ENCODE measurements around the gene C9orf152. TPM values are rescaled to one million over a fixed set of nuclear protein-coding genes. Genes with fewer than 3 reads are reported as not detected.

C9orf152 gene
- total RNA-seq, 6 experiments from 2014 or later, result not detected

DNA sequence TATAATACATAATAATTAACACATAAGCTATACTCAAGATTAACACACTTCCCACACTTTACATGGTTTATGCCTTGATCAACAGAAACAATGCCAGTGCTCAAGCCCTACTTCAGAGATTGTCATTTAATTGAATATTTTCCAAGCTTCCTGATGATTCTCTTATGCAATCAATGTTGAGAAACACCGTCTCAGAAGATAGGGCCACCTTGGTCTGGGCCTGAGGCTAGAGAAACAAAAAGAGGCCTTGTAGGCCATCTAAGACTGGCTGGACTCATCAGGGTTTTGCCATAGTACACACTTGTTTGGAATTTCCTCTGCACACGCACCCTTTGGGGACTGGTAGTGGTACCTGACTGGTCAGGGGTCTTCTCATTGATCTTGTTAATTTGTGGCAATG lies 16.3 kb downstream of the C9orf152 start:
- TF ChIP-seq, protein P1, sequence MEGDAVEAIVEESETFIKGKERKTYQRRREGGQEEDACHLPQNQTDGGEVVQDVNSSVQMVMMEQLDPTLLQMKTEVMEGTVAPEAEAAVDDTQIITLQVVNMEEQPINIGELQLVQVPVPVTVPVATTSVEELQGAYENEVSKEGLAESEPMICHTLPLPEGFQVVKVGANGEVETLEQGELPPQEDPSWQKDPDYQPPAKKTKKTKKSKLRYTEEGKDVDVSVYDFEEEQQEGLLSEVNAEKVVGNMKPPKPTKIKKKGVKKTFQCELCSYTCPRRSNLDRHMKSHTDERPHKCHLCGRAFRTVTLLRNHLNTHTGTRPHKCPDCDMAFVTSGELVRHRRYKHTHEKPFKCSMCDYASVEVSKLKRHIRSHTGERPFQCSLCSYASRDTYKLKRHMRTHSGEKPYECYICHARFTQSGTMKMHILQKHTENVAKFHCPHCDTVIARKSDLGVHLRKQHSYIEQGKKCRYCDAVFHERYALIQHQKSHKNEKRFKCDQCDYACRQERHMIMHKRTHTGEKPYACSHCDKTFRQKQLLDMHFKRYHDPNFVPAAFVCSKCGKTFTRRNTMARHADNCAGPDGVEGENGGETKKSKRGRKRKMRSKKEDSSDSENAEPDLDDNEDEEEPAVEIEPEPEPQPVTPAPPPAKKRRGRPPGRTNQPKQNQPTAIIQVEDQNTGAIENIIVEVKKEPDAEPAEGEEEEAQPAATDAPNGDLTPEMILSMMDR (IDR thresholded peaks at IDR 0.05), result no peak
- H3K4me3 Mint-ChIP-seq, result no peak overlapping the region
- H3K27ac Mint-ChIP-seq, result no peak overlapping the region
- H3K9me3 Mint-ChIP-seq, result no peaks in the 10 kb centered on the region
- no peaks in the 10 kb centered on the region; the same call in 1 of the 2 replicates for H3K27me3 Mint-ChIP-seq (ENCODE audit: insufficient read depth)
- no peak for DNase-seq
- H3K36me3 Mint-ChIP-seq (ENCODE audit: low read depth), result no peaks in the 10 kb centered on the region
- H3K4me1 Mint-ChIP-seq (ENCODE audit: low read depth), result peaks cover 20% of the 10 kb centered on the region

DNA sequence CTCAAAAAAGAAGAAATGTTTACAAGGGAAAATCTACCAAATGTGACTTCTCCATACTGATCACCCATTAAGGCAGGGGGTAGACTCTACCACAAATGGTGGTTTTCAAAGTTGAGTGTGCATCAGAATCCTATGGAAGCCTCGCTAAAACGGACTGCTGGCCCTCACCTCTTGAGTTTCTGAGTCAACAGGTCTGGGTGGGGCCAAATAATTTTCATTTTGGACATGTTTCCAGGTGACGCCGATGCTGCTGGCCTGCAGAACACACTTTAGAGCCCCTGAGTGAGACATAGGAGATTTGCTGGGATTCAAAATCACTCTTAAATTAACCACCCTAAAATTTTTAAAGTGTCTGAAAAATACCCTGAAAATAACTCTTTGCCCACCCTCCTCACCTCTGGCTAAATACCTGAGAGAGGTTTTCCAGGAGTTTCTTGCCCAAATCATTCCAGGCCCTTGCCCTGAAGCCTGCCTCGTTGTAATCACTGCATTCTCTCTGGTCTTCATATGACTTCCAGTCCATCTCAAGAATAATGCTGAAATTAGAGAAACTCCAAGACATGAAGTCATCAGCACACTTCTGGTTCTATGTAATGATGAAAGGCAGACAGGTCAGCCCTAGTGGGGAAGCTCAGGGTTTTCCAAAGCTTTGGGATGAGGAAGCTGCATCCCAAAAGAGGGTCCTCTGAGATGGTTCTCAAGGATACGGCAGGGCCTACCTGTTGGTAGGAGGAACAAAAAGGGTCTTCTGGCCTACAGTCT lies 18.2 kb downstream of the C9orf152 start:
- H3K36me3 Mint-ChIP-seq (ENCODE audit: low read depth), result no peaks in the 10 kb centered on the region
- peaks cover 3% of the 10 kb centered on the region for H3K27me3 Mint-ChIP-seq (ENCODE audit: insufficient read depth)

DNA sequence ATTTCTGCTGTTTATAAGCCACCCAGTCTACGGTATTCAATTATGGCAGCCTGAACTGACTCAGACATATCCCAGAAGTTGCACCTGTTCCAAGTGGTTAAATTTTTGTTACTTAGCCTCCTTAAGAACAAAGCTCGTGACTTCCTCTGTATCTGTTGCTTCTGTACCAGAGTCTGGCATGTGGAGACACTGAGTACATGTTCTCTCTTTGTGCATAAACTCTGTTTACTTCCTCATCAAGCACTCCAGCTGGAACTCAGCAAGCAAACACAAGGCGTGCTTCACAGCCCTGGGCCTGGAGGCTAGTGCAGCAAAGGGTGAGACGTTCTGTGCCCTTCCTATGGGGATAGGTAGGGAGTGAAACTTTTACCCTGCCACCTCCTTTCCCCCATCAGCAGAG lies 19.0 kb downstream of the C9orf152 start:
- H3K4me1 Mint-ChIP-seq (ENCODE audit: low read depth), result peaks cover 15% of the 10 kb centered on the region
- H3K4me3 Mint-ChIP-seq, result no peak overlapping the region
- DNase-seq, result no peak
- H3K9me3 Mint-ChIP-seq, result no peaks in the 10 kb centered on the region
- no peaks in the 10 kb centered on the region for H3K36me3 Mint-ChIP-seq (ENCODE audit: low read depth)
- peaks cover 3% of the 10 kb centered on the region for H3K27me3 Mint-ChIP-seq (ENCODE audit: insufficient read depth)
- H3K27ac Mint-ChIP-seq, result no peak overlapping the region
- TF ChIP-seq, protein P1 (IDR thresholded peaks at IDR 0.05), result no peak

More for the DNA sequence above, 18.2 kb downstream of the C9orf152 start:
- H3K27ac Mint-ChIP-seq, result no peak overlapping the region
- no peaks in the 10 kb centered on the region for H3K9me3 Mint-ChIP-seq
- H3K4me3 Mint-ChIP-seq, result no peak overlapping the region
- peaks cover 20% of the 10 kb centered on the region for H3K4me1 Mint-ChIP-seq (ENCODE audit: low read depth)
- TF ChIP-seq, protein P1 (IDR thresholded peaks at IDR 0.05), result no peak
- no peak for DNase-seq

DNA sequence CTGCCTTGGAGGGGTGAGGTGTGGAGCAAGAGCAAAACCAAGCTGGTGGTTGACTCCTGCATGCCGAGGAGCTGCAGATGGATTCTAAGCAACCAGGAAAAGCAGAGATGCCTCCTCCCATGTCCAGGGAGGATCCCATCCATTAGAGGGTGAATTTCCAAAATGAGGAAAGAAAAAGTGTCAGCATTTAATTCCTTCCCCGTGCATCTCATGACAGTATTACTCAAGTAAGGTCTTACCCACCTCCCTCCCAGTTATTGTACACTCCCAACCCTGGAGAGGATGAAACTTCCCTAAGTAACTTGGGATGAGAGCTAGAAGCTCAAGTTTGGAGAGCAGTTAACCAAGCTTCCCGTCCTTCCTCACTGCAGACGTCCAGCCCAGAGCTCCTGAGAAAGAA lies 19.9 kb downstream of the C9orf152 start:
- TF ChIP-seq, protein P1 (IDR thresholded peaks at IDR 0.05), result no peak
- Mint-ChIP-seq H3K27ac (no peak overlapping the region), H3K4me1 (ENCODE audit: low read depth) (peaks cover 8% of the 10 kb centered on the region), H3K27me3 (ENCODE audit: insufficient read depth) (peaks cover 3% of the 10 kb centered on the region), H3K4me3 (no peak overlapping the region), H3K9me3 (no peaks in the 10 kb centered on the region), H3K36me3 (ENCODE audit: low read depth) (no peaks in the 10 kb centered on the region)
- DNase-seq, result no peak

DNA sequence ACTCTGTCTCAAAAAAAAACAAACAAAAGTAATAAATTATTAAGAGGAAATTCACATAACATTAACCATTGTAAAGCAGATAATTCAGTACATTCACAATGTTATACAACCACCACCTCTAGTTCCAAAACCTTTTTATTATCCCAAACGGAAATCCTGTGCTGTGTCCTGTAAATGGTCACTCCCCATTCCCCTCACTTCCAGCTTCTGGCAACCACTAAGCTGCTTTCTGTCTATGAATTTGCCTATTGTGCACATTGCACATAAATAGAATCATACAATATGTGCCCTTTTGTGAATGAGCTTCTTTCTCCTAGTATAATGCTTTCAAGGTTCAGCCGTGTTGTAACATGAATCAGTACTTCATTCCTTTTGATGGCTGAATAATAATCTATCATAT lies 20.8 kb downstream of the C9orf152 start:
- Mint-ChIP-seq H3K4me3 (no peak overlapping the region), H3K27ac (no peak overlapping the region), H3K36me3 (ENCODE audit: low read depth) (no peaks in the 10 kb centered on the region), H3K27me3 (ENCODE audit: insufficient read depth) (peaks cover 3% of the 10 kb centered on the region), H3K4me1 (ENCODE audit: low read depth) (no peaks in the 10 kb centered on the region), H3K9me3 (no peaks in the 10 kb centered on the region)
- DNase-seq, result no peak
- TF ChIP-seq, protein P1 (IDR thresholded peaks at IDR 0.05), result no peak
